NB4 (cell line): ENCODE results near the gene ANGPTL8.

Experiments
- CTCF ChIP-seq: IDR thresholded peaks from one replicate; pipeline ENCODE4 v1.5.1; 2012; ENCODE audit warnings: low read depth, low read length
- MAX ChIP-seq: IDR thresholded peaks from 2 replicates; pipeline ENCODE4 v1.6.1; 2011; ENCODE audit warnings: low read depth, low read length
- POLR2A ChIP-seq: IDR thresholded peaks from 2 replicates; pipeline ENCODE4 v1.6.1; 2011; ENCODE audit warnings: mild to moderate bottlenecking; ENCODE audit not compliant: insufficient read length; ENCODE audit errors: extremely low read depth

- TF ChIP-seq POLR2A (no peak), CTCF (no peak), MAX (no peak)
These were observed 48.1 kb upstream of the ANGPTL8 start for GRCh38 chr19:11191273-11191755.
